GM23248 (cell line): ENCODE measurements around the gene CYTH4. TPM values are rescaled to one million over a fixed set of nuclear protein-coding genes. Genes with fewer than 3 reads are reported as not detected.

ENCODE experiments used
- DNase-seq: peaks from one replicate; pipeline ENCODE4 v3.0.0-alpha.2; 2015
- H2AFZ ChIP-seq: fragments of 200-600 bp; sonication (generic); 2 replicates; pipeline ENCODE4 v1.6.1; 2016; ENCODE audit warnings: antibody characterized with exemption
- H3F3A ChIP-seq: fragments of 200-600 bp; sonication (generic); 2 replicates; pipeline ENCODE4 v1.6.1; 2016; ENCODE audit warnings: mild to moderate bottlenecking, antibody characterized with exemption, mixed run types; ENCODE audit not compliant: insufficient read depth
- H3K27ac ChIP-seq: fragments of 200-600 bp; sonication (generic); 2 replicates; pipeline ENCODE4 v1.5.1; 2016; ENCODE audit warnings: mild to moderate bottlenecking
- H3K27me3 ChIP-seq: fragments of 200-600 bp; sonication (generic); replicated peaks from 2 replicates; pipeline ENCODE4 v1.6.1; 2016; ENCODE audit warnings: mild to moderate bottlenecking; ENCODE audit not compliant: insufficient read depth
- H3K36me3 ChIP-seq: fragments of 200-600 bp; sonication (generic); 2 replicates; pipeline ENCODE4 v1.6.1; 2016; ENCODE audit warnings: low read depth, mild to moderate bottlenecking
- H3K4me1 ChIP-seq: fragments of 200-600 bp; sonication (generic); 2 replicates; pipeline ENCODE4 v1.6.1; 2016; ENCODE audit warnings: mild to moderate bottlenecking; ENCODE audit not compliant: insufficient read depth
- H3K4me2 ChIP-seq: fragments of 200-600 bp; sonication (generic); one replicate; pipeline ENCODE4 v1.6.1; 2016; ENCODE audit warnings: mild to moderate bottlenecking; ENCODE audit not compliant: unreplicated experiment
- H3K4me3 ChIP-seq: fragments of 200-600 bp; sonication (generic); 2 replicates; pipeline ENCODE4 v1.5.1; 2016; ENCODE audit warnings: mild to moderate bottlenecking
- H3K79me2 ChIP-seq: fragments of 200-600 bp; sonication (generic); 2 replicates; pipeline ENCODE4 v1.6.1; 2016; ENCODE audit warnings: mild to moderate bottlenecking; ENCODE audit not compliant: insufficient read depth
- H3K9ac ChIP-seq: fragments of 200-600 bp; sonication (generic); 2 replicates; pipeline ENCODE4 v1.6.1; 2016; ENCODE audit warnings: mild to moderate bottlenecking
- H3K9me2 ChIP-seq: fragments of 200-600 bp; sonication (generic); 2 replicates; pipeline ENCODE4 v1.6.1; 2016; ENCODE audit warnings: mixed run types, mild to moderate bottlenecking, moderate library complexity; ENCODE audit not compliant: insufficient read depth
- H3K9me3 ChIP-seq: fragments of 200-600 bp; sonication (generic); one replicate; pipeline ENCODE4 v1.6.1; 2017; ENCODE audit warnings: low read depth
- H4K20me1 ChIP-seq: fragments of 200-600 bp; sonication (generic); 2 replicates; pipeline ENCODE4 v1.6.0; 2016; ENCODE audit not compliant: insufficient read depth
- EZH2 ChIP-seq: fragments of 200-600 bp; sonication (generic); IDR thresholded peaks from 2 replicates; pipeline ENCODE4 v1.6.1; 2018; ENCODE audit warnings: antibody characterized with exemption, mild to moderate bottlenecking; ENCODE audit not compliant: insufficient read depth, poor library complexity, severe bottlenecking
- EZH2phosphoT487 ChIP-seq: fragments of 200-600 bp; sonication (generic); IDR thresholded peaks from 2 replicates; pipeline ENCODE4 v1.6.1; 2018; ENCODE audit warnings: antibody characterized with exemption, moderate library complexity, mild to moderate bottlenecking, low read depth; ENCODE audit not compliant: insufficient read depth
- WGBS, 2 experiments: methylation state at CpG; one replicate each; pipeline ENCODE4 v1.1.6; 2015 to 2017; ENCODE audit warnings: low lambda C conversion rate in 2 of 2, low coverage in 1 of 2; ENCODE audit errors: missing lambda C conversion rate in 2 of 2; 5-methylcytosine and 5-hydroxymethylcytosine counted together
- in situ Hi-C: fragments of 300-500 bp; cut with MboI; formaldehyde crosslinking; loops from 2 replicates; pipeline ENCODE4 v1.15.0; 2020
- polyA plus RNA-seq: library from polyadenylated mRNA; unstranded; fragments of >200 nt; fragmentation: Nextera tagmentation; extraction: Ambion mirVana; gene quantifications from 2 replicates; pipeline ENCODE4 v1.2.1, GENCODE V29; 2016
- total RNA-seq: library from RNA; depleted of rRNA; stranded (reverse); fragments of >200 nt; shearing (Covaris generic); gene quantifications from 2 replicates; pipeline ENCODE4 v1.2.3, GENCODE V29; 2014

CYTH4 gene
- total and polyA plus RNA-seq, 2 experiments from 2014 or later: not detected

GRCh38 chr22:37334859-37335805, 52.8 kb downstream of the CYTH4 start:
- peaks cover 26% of the 10 kb centered on the region for H3K4me1 ChIP-seq

GRCh38 chr22:37335806-37336199, 53.5 kb downstream of the CYTH4 start:
- Histone ChIP-seq H3K4me1 (peaks cover 23% of the 10 kb centered on the region), H3K4me3 (no peak overlapping the region), H3K27me3 (no peaks in the 10 kb centered on the region), H3K9me2 (no peaks in the 10 kb centered on the region), H2AFZ (no peak overlapping the region), H3K9me3 (no peaks in the 10 kb centered on the region), H3K36me3 (no peaks in the 10 kb centered on the region), H3K9ac (no peak overlapping the region), H3K79me2 (no peaks in the 10 kb centered on the region), H4K20me1 (no peaks in the 10 kb centered on the region), H3F3A (no peaks in the 10 kb centered on the region), H3K4me2 (no peak overlapping the region), H3K27ac (no peak overlapping the region)
- 35 to 48% methylated on average over 7 of the region's 7 CpGs for WGBS, 2 experiments
- no peak for TF ChIP-seq EZH2phosphoT487
- no peak for TF ChIP-seq EZH2
- DNase-seq: no peak
- in situ Hi-C loops: no loop called here

More at GRCh38 chr22:37334859-37335805, 52.8 kb downstream of the CYTH4 start:
- Histone ChIP-seq H3F3A (no peaks in the 10 kb centered on the region), H3K4me2 (peak overlapping the region; percentile 21), H3K9ac (no peak overlapping the region), H3K79me2 (no peaks in the 10 kb centered on the region), H3K27me3 (no peaks in the 10 kb centered on the region), H2AFZ (no peak overlapping the region), H3K9me3 (no peaks in the 10 kb centered on the region), H3K36me3 (no peaks in the 10 kb centered on the region), H3K9me2 (no peaks in the 10 kb centered on the region), H4K20me1 (no peaks in the 10 kb centered on the region), H3K27ac (no peak overlapping the region), H3K4me3 (peak overlapping the region; percentile 4; the same call in 1 of the 2 replicates)
- 3 to 4% methylated on average over 36 to 50 of the region's 50 CpGs for WGBS, 2 experiments
- peak; percentile 40 for DNase-seq
- TF ChIP-seq EZH2phosphoT487: no peak
- in situ Hi-C loops: no loop called here

DNA sequence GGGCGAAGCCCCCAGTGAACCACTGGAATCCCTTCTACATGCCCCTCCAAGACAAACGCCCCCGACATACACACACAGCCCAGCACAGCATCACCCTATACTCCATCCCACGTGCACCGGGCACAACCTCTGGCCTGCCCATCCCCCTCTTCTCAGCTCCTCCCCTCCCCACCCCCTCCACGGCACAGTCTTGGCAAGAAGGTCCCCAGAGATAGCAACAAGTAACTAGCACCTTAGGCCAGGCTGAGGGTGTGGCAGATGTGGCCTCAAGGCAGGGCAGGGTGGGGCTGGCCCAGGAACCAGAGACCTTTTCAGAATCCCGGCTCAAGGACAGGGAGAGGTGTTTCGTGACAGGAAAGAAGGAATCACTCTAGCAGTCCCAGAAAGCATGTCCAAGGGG, 54.3 kb downstream of the CYTH4 start:
- DNase-seq: no peak
- no peaks in the 10 kb centered on the region for H3F3A ChIP-seq
- 70 to 83% methylated on average over 7 to 8 of the region's 8 CpGs for WGBS, 2 experiments
- H3K36me3 ChIP-seq: no peaks in the 10 kb centered on the region
- no peaks in the 10 kb centered on the region for H3K9me2 ChIP-seq
- no peak overlapping the region for H2AFZ ChIP-seq
- H3K4me1 ChIP-seq: peaks cover 16% of the 10 kb centered on the region
- no peaks in the 10 kb centered on the region for H3K79me2 ChIP-seq
- no peaks in the 10 kb centered on the region for H4K20me1 ChIP-seq
- in situ Hi-C loops: no loop called here
- H3K27me3 ChIP-seq: no peaks in the 10 kb centered on the region
- H3K9me3 ChIP-seq: no peaks in the 10 kb centered on the region
- no peak overlapping the region for H3K9ac ChIP-seq
- H3K4me2 ChIP-seq: no peak overlapping the region
- TF ChIP-seq EZH2: no peak
- TF ChIP-seq EZH2phosphoT487: no peak
- no peak overlapping the region for H3K4me3 ChIP-seq
- H3K27ac ChIP-seq: no peak overlapping the region

GRCh38 chr22:37337204-37337943, 55.1 kb downstream of the CYTH4 start:
- 61 to 72% methylated on average over 7 to 8 of the region's 8 CpGs for WGBS, 2 experiments
- TF ChIP-seq EZH2: no peak
- TF ChIP-seq EZH2phosphoT487: no peak
- Histone ChIP-seq H3K36me3 (no peaks in the 10 kb centered on the region), H2AFZ (no peak overlapping the region), H3K9me3 (no peaks in the 10 kb centered on the region), H3K27ac (no peak overlapping the region), H3K4me3 (no peak overlapping the region), H3K9me2 (no peaks in the 10 kb centered on the region), H3K4me2 (no peak overlapping the region), H4K20me1 (no peaks in the 10 kb centered on the region), H3K27me3 (no peaks in the 10 kb centered on the region), H3F3A (no peaks in the 10 kb centered on the region), H3K9ac (no peak overlapping the region), H3K4me1 (peaks cover 16% of the 10 kb centered on the region), H3K79me2 (no peaks in the 10 kb centered on the region)
- in situ Hi-C loops: no loop called here
- DNase-seq: peak; percentile 67
